CD14-positive monocyte (primary cell): ENCODE results near the gene HOXC9. TPM values are rescaled to one million over a fixed set of nuclear protein-coding genes. Genes with fewer than 3 reads are reported as not detected.

Experiments used
- DNase-seq, 3 donors: peaks; one replicate each; pipeline ENCODE4 v3.0.0-alpha.2; 2011 to 2022
- H2AFZ ChIP-seq: 2 replicates; pipeline ENCODE4 v1.6.0; 2012; ENCODE audit warnings: mild to moderate bottlenecking, low read depth, low read length, inconsistent platforms; ENCODE audit not compliant: insufficient read depth, poor library complexity, severe bottlenecking
- H3K27ac ChIP-seq, 2 donors: 1 replicate in 1 of 2; 2 replicates in 1 of 2; pipeline ENCODE4 v1.5.1; 2012 to 2013; ENCODE audit warnings: low read length in 2 of 2, control low read depth in 1 of 2, inconsistent platforms in 1 of 2, low read depth in 1 of 2, mild to moderate bottlenecking in 1 of 2
- H3K27me3 ChIP-seq, 2 donors: one replicate each; pipeline versions ENCODE4 v1.6.0 to v1.6.1; 2011 to 2013; ENCODE audit warnings: low read length in 2 of 2; ENCODE audit not compliant: control insufficient read depth in 2 of 2, insufficient read depth in 2 of 2
- H3K36me3 ChIP-seq, 2 donors: replicated peaks in 1 of 2; 1 replicate in 1 of 2; 2 replicates in 1 of 2; pipeline versions ENCODE4 v1.5.1 to v1.6.1; 2012 to 2013; ENCODE audit warnings: low read length in 2 of 2, control low read depth in 1 of 2, inconsistent platforms in 1 of 2, mild to moderate bottlenecking in 1 of 2; ENCODE audit not compliant: insufficient read depth in 2 of 2, control insufficient read depth in 1 of 2
- H3K4me1 ChIP-seq, 2 donors: 1 replicate in 1 of 2; 2 replicates in 1 of 2; pipeline versions ENCODE4 v1.5.1 to v1.6.1; 2012 to 2013; ENCODE audit warnings: low read length in 2 of 2, control low read depth in 1 of 2, inconsistent platforms in 1 of 2, mild to moderate bottlenecking in 1 of 2, moderate library complexity in 1 of 2; ENCODE audit not compliant: insufficient read depth in 2 of 2, control insufficient read depth in 1 of 2
- H3K4me2 ChIP-seq: replicated peaks from 2 replicates; pipeline ENCODE3; 2012; ENCODE audit warnings: low read length, moderate library complexity, mild to moderate bottlenecking; ENCODE audit not compliant: poor library complexity, severe bottlenecking; ENCODE audit errors: extremely low read depth
- H3K4me3 ChIP-seq, 3 experiments: fragments of 200-600 bp in 1 of 3; sonication (generic) in 1 of 3; replicated peaks in 1 of 3; 1 replicate in 2 of 3; 2 replicates in 1 of 3; pipeline ENCODE4 v1.5.1; 2011 to 2013; ENCODE audit warnings: low read length in 3 of 3, mild to moderate bottlenecking in 3 of 3, control low read depth in 2 of 3, low read depth in 2 of 3, inconsistent platforms in 1 of 3, moderate library complexity in 1 of 3
- H3K79me2 ChIP-seq: 2 replicates; pipeline ENCODE4 v1.6.0; 2012; ENCODE audit warnings: mild to moderate bottlenecking, control low read depth, inconsistent platforms, low read length, moderate library complexity; ENCODE audit not compliant: insufficient read depth
- H3K9ac ChIP-seq: 2 replicates; pipeline ENCODE4 v1.6.0; 2017; ENCODE audit warnings: low read length, mild to moderate bottlenecking; ENCODE audit not compliant: insufficient read depth, poor library complexity, severe bottlenecking
- H3K9me3 ChIP-seq, 2 donors: replicated peaks in 1 of 2; 1 replicate in 1 of 2; 2 replicates in 1 of 2; pipeline versions ENCODE4 v1.5.1 to v1.6.1; 2012 to 2013; ENCODE audit warnings: low read length in 2 of 2, control low read depth in 1 of 2; ENCODE audit not compliant: control insufficient read depth in 1 of 2, insufficient read depth in 1 of 2
- H4K20me1 ChIP-seq: 2 replicates; pipeline ENCODE4 v1.6.0; 2012; ENCODE audit warnings: mild to moderate bottlenecking, low read length, control low read depth, moderate library complexity; ENCODE audit not compliant: insufficient read depth
- H3K27ac Mint-ChIP-seq, 7 donors: one replicate each; pipeline ENCODE4 v1.8.0; 2020; ENCODE audit warnings: mild to moderate bottlenecking in 7 of 7, mixed read lengths in 7 of 7, moderate library complexity in 6 of 7, inconsistent platforms in 2 of 7
- H3K27me3 Mint-ChIP-seq, 3 donors: one replicate each; pipeline ENCODE4 v1.8.0; 2021 to 2022; ENCODE audit warnings: low read depth in 3 of 3, mild to moderate bottlenecking in 3 of 3, mixed read lengths in 3 of 3, moderate library complexity in 3 of 3, inconsistent platforms in 1 of 3
- H3K36me3 Mint-ChIP-seq, 2 donors: one replicate each; pipeline ENCODE4 v1.8.0; 2020; ENCODE audit warnings: mixed read lengths in 2 of 2, inconsistent platforms in 1 of 2, mild to moderate bottlenecking in 1 of 2
- H3K4me1 Mint-ChIP-seq: one replicate; pipeline ENCODE4 v1.8.0; 2020; ENCODE audit warnings: mild to moderate bottlenecking, mixed read lengths
- H3K4me3 Mint-ChIP-seq, 2 donors: one replicate each; pipeline ENCODE4 v1.8.0; 2020; ENCODE audit warnings: mild to moderate bottlenecking in 2 of 2, mixed read lengths in 2 of 2, moderate library complexity in 1 of 2
- H3K9me3 Mint-ChIP-seq, 7 donors: one replicate each; pipeline ENCODE4 v1.8.0; 2020 to 2022; ENCODE audit warnings: mixed read lengths in 7 of 7, mild to moderate bottlenecking in 6 of 7, moderate library complexity in 6 of 7, inconsistent platforms in 2 of 7
- WGBS: methylation state at CpG from one replicate; pipeline ENCODE4 v1.1.5; 2013; ENCODE audit warnings: missing lambda C conversion rate; ENCODE audit not compliant: insufficient coverage; 5-methylcytosine and 5-hydroxymethylcytosine counted together
- intact Hi-C, 2 donors: fragments of 100-400 bp; cut with micrococcal nuclease; formaldehyde crosslinking; loops; one replicate each; pipeline versions ENCODE4 v1.15.0 to v1.15.1; 2023
- polyA plus RNA-seq, 3 donors: library from polyadenylated mRNA; depleted of rRNA in 1 of 3; unstranded in 2 of 3; stranded (reverse) in 1 of 3; fragments of 300-500 nt in 2 of 3; fragments of >200 nt in 1 of 3; fragmentation: Illumina TruSeq in 2 of 3; gene quantifications; 1 replicate in 2 of 3; 2 replicates in 1 of 3; pipeline ENCODE4 v1.2.3, GENCODE V29; 2012 to 2021
- TF ChIP-seq, protein P1 (sequence below): fragments of 200-600 bp; IDR thresholded peaks from one replicate; pipeline ENCODE4 v1.8.0; 2022; ENCODE audit warnings: antibody characterized with exemption, mild to moderate bottlenecking

Gene HOXC9
- polyA plus RNA-seq, 3 donors = not detected

DNA sequence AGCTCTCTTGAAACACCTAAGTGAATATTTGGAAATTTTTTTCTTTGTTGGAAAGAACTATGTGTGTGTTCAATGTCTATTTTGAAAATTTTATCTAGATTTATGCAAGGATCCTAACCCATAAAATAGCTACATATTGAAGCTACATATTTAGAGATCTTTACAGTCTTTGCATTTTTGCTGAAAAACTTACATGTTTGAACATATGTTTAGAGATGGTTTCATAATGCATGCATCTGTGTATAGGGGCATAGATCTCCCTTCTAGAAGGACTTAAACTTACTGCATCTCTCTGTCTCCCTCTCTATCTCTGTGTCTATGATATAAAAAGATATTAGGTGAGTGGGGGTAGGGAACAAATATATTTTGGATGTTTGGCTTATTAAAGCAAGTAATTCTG lies 45.4 kb downstream of the HOXC9 start:
- intact Hi-C loops = no loop called here
- no peak overlapping the region for H3K27ac Mint-ChIP-seq
- peak overlapping the region in 1 of 2 donors; percentile 2 for H3K4me3 Mint-ChIP-seq

DNA sequence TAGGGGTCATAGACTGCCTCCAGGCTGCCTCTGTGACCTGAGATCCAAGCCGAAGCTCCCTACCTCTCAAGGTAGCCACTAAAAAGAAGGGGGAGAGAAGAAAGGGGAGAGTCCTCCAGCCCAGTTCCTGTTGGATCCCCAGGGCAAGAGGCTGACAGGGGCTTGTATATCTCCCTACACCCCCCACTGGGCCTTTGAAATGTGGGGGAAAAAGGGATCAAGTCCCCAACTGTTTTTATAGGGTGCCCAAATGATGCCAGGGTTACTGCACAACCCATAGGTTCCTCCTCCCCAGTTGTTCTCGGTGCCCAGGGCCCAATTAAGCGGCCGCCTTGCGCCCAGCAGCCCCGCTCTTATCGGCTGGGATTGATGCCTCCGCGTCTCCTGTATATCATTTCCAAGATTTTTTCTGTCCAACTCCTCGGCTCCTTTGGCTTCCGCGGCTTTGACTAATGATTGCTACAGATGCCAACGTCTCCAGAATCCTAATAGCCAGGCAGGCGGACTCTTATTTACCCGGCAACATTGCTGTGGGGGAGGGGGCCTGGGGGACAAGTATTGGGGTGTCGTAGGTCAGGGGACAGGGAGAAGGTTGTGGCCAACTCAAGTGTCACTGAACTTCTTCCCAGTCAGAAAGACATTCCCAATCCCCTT lies 46.0 kb downstream of the HOXC9 start:
- Histone ChIP-seq H3K27me3 (peaks cover 91 to 98% of the 10 kb centered on the region in 2 donors), H2AFZ (no peak overlapping the region), H4K20me1 (no peaks in the 10 kb centered on the region), H3K4me2 (no peak overlapping the region), H3K27ac (no peak overlapping the region), H3K36me3 (no peaks in the 10 kb centered on the region), H3K4me3 (no peak overlapping the region), H3K4me1 (no peaks in the 10 kb centered on the region), H3K9ac (no peak overlapping the region), H3K79me2 (no peaks in the 10 kb centered on the region), H3K9me3 (peaks cover 3 to 26% of the 10 kb centered on the region in 2 donors)
- WGBS = 63% methylated on average over 9 of the region's 16 CpGs
- Mint-ChIP-seq H3K27me3 (peaks cover 98 to 100% (median 98%) of the 10 kb centered on the region in 3 donors), H3K9me3 (peaks cover 0 to 23% (median 3%) of the 10 kb centered on the region in 7 donors), H3K4me1 (peaks cover 7% of the 10 kb centered on the region), H3K36me3 (peaks cover 0 to 5% of the 10 kb centered on the region in 2 donors), H3K27ac (no peak overlapping the region), H3K4me3 (peak overlapping the region in 1 of 2 donors; percentile 77)
- intact Hi-C loops = no loop called here
- DNase-seq = no peak
- TF ChIP-seq, protein P1, sequence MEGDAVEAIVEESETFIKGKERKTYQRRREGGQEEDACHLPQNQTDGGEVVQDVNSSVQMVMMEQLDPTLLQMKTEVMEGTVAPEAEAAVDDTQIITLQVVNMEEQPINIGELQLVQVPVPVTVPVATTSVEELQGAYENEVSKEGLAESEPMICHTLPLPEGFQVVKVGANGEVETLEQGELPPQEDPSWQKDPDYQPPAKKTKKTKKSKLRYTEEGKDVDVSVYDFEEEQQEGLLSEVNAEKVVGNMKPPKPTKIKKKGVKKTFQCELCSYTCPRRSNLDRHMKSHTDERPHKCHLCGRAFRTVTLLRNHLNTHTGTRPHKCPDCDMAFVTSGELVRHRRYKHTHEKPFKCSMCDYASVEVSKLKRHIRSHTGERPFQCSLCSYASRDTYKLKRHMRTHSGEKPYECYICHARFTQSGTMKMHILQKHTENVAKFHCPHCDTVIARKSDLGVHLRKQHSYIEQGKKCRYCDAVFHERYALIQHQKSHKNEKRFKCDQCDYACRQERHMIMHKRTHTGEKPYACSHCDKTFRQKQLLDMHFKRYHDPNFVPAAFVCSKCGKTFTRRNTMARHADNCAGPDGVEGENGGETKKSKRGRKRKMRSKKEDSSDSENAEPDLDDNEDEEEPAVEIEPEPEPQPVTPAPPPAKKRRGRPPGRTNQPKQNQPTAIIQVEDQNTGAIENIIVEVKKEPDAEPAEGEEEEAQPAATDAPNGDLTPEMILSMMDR = no peak

More for the DNA sequence above, 45.4 kb downstream of the HOXC9 start:
- H3K4me1 ChIP-seq = no peaks in the 10 kb centered on the region
- no peaks in the 10 kb centered on the region for H3K36me3 ChIP-seq
- Mint-ChIP-seq H3K36me3 (peaks cover 0 to 5% of the 10 kb centered on the region in 2 donors), H3K27me3 (peaks cover 96 to 98% (median 96%) of the 10 kb centered on the region in 3 donors), H3K4me1 (peaks cover 7% of the 10 kb centered on the region), H3K9me3 (peaks cover 0 to 22% (median 4%) of the 10 kb centered on the region in 7 donors)
- no peaks in the 10 kb centered on the region for H3K79me2 ChIP-seq
- no peak overlapping the region for H3K4me2 ChIP-seq
- no peaks in the 10 kb centered on the region for H4K20me1 ChIP-seq
- no peak for DNase-seq
- H3K9me3 ChIP-seq = peaks cover 3 to 26% of the 10 kb centered on the region in 2 donors
- no peak overlapping the region for H2AFZ ChIP-seq
- no peak overlapping the region for H3K9ac ChIP-seq
- H3K27ac ChIP-seq = no peak overlapping the region
- H3K4me3 ChIP-seq = no peak overlapping the region
- TF ChIP-seq, protein P1 = no peak
- peaks cover 91 to 98% of the 10 kb centered on the region in 2 donors for H3K27me3 ChIP-seq
